Raji (cell line): Measurements from ENCODE around the gene TCHP.

Experiments
- POLR2A ChIP-seq: IDR thresholded peaks from 2 replicates; pipeline ENCODE4 v1.6.1; 2011; ENCODE audit warnings: low read depth, low read length, control low read depth; ENCODE audit not compliant: insufficient read depth

Gene TCHP

DNA sequence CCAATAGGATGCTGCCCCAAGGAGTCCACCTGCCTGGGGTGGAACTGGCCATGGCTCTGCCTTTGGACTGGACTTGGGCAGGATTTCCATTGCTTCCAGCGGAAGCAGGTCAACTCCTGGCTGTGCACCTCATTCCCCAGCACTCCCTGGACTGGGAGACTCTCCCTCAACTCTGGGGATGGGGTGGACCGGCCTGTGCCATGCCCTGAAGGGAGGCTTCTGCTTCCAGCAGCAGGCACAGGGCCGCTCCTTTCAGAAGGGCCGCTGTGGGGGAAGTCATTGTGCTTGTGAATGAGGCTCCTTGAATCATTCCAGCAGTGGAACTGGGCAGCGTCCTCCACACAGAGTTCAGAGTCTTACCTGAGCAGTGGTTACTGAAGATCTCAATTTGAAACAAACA is 23.0 kb downstream of the TCHP start:
- no peak for TF ChIP-seq POLR2A

DNA sequence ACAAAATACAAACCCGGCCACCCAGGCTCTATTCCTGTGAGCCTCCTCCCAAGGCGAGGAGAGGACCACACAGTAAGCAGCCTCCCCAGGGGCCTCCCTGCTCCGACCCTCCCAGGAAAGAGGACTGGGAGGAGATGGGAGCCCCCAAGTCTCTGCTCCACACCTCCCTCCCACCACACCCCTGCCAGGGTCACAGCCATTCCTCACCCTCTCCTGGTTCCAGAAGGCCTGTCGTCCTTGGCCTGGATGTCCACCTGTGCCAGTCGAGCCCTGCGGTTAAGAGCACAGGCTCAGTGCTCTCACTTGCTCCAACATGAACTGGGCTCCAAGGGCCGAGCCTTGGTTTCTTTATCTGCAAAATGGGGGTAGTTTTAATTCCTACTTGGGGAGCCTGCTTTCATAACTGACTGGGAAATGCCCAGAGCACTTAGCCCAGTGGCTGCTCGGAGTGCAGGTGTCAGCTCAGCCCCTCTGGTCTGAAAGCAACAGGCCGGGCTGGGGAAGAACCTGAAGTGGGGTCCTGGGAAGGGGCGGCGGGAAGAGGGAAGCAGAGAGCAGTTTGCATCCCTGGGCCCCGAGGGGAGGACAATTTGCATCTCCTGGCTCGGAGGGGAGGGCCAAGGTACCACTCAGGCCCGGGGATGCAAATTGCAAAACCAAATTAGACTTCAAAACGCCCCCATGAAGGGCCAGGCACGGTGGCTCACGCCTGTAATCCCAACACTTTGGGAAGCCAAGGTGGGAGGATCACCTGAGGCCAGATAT is 23.6 kb downstream of the TCHP start:
- no peak for TF ChIP-seq POLR2A

DNA sequence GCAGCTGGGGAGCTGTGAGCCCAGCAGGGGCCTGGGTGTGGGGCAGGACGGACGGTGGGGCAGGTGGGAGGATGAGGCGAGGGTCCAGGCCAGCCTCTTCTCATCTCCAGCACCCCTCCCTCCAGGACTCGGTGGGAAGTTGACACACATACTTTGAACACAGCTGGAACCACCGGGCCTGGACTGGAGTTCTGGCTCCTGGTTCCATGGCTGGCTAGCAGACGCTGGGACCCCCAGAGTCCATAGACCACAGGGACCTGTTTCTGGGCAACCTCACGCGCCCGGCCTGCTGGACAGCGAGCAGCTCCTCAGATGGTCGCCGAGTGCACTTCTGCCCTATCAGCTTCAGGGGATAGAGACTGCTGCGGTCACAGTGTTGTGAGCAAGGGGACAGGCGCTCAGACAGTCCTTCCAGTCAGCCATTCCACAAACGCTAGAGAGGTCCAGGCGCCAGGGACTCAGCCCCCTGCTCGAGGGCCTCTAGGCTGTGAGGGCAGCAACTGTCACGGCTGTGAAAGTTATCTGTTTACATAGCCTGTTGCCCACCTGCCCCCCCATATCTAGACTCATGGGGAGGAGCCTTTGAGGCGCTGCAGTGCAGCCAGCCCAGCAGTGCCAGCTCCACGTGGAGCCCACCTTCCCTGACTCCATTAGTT is 25.2 kb downstream of the TCHP start:
- TF ChIP-seq POLR2A: no peak

DNA sequence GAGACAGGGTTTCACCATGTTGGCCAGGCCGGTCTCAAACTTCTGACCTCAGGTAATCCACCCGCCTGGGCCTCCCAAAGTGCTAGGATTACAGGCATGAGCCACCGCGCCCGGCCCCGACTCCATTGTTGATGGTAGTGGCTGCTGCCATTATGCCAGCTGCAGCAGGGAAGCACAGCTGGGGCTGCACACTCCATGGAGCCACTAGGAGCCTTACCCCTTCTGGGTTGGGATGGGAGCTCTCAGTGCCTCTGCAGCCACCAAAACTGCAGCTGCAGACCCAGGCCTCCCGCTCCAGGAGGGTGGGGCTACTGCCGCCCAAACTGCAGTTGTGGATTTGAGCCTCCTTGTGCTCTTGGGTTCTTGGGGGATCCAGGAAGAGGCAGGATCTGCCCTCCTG is 25.9 kb downstream of the TCHP start:
- TF ChIP-seq POLR2A: no peak

DNA sequence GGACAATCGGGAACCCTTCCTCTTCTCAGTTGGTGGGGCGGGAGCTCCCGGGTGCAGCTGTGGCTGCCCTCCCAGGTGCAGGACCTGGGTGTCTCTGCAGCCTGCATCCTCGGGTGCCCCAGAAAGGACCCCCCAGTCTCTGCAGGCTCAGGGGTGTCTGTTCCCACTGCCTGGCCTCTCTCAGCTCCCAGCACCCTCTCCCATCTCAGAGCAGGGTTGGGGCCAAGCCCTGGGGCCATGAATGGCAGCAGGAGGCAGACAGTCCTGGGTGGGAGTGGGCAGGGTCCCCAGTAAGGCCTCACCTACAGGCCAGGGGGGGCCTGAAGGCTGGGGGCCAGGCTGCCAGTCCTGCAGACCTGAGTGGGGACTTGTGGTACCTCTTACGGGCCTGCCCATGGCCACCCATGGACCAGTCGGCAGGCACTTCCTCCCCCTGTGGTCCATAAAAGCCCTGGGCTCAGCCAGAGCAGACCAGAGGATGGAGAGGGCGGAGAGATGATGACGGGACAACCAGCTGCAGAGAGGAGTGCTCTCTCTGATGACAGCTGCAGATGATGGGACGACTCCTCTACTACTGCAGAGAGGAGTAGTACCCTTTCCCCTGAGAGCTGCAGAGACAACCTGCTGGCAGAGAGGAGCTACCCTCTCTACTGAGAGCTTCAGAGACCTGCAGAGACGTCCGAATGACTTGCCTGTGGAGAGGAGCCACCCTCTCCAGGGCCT is 26.6 kb downstream of the TCHP start:
- no peak for TF ChIP-seq POLR2A

DNA sequence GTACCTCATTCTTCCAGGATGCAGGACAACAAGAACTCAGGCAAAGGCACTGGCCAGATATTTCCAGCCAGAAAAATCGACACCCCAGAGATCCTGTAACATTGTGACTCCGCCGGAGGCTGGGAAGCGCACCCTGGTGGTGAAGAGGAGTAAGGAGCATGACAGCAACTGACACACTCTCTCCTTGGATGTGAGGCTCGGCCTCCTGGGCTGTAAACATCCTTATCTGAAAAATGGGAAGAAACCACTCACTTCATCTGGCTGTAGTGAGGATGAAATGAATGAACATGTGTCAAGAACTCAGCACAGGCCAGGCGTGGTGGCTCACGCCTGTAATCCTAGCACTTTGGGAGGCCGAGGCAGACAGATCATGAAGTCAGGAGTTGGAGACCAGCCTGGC is 27.5 kb downstream of the TCHP start:
- TF ChIP-seq POLR2A: no peak

DNA sequence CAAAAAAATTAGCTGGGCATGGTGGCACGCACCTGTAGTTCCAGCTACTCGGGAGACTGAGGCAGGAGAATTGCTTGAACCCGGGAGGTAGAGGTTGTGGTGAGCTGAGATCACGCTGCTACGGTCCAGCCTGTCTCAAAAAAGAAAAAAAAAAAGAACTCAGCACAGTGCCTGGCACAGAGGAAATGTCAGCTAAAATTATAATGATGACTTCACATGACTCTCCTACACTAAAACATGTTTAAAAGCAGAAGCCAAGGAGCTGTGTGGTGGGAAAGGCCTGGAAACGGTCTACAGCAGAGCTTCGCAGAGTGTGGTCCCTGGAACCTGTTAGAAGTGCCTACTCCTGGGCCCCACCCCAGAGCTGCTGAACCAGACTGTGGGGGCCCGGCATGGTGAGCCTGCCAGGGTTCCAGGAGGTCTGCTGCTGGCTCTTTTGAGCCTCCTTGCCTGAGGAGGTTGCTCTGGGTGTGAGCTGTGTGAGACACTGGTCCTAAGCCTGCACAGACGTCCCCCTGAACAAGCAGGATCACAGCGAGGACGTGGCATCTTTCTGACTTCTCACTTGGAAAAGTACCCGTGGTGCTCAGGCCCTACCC is 28.1 kb downstream of the TCHP start:
- TF ChIP-seq POLR2A: no peak

DNA sequence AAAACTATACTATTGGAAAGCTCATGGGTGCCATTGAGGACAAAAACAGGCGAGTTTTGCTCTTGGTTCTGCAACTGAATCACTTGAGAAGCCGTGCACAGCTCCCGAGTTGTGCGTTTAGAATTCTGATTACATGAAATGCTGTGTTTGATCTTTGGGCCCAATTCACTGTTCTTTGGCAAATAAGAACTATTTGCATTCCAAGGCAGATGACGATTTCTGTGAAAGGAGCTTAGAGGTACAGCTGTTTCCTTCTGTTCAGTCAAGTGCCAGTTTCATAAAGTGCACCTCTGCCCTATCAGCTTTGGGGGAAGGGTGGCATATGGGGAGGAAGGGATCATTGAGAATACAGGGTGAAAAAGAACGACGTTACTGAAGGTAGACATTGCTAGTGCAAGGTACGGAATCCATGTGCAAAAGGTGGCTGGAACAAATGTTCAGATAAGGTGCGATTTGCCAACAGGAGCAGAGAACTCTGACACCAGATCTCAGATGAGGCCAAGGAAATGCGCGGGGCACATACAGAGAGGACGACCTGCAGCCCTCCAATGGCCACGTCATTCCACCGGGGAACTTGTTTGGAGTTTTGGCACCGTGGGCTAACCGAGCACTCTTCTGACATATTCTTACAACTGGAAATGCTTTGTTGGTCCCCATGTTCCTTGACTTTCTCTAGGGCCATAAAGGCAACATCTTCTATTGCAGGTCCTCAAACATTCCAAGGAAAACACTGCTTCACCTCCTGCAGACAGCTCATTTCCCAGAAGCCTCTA is 30.1 kb downstream of the TCHP start:
- TF ChIP-seq POLR2A: no peak

DNA sequence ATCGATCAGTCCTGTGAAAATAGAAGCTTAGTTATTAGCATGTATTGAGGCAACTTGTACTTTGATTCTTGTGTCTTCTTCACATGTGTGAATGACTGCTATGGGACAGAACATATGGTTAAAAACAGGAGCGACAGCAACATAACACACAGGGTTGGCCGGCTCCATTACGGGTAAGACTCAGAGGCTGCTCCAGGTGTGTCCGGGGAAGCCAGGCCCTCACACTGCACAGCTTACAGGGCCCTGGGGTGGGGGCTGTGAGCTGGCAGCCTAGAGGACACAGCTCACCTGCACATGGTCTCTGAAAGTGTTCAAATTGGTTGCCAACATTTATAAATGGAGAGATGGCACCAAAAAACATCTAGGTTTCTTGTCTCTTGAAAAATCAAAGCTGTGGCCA is 31.1 kb downstream of the TCHP start:
- no peak for TF ChIP-seq POLR2A

DNA sequence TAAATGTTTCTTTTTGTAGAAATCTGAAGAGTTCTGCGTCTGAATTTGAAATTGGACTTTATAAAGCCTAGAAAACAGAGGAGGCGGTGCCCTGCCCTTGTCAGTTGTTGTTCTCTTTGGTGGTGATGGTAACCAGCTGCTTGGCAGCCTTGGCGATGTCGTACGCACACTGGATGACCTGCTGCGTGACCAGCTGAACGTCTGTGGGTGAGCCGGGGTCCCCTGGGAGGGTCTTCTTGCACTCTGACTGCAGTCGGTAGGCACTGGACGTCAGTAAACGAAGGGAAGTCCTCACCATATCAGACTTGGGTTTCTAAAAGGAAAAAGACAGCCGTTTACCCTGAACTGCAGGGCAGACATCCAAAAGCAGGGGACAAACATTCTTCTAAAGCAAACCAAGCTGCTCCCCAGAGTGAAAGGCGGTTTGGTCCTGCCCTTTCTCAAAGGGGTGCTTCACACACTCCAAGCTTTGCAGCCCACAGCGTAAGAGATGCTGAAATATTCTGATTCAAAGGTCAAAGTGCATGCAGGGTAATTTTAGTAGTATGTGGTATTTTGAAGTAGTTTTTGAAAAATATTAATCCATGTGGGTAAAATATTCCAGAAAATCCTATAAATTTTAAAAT is 32.9 kb downstream of the TCHP start:
- no peak for TF ChIP-seq POLR2A

DNA sequence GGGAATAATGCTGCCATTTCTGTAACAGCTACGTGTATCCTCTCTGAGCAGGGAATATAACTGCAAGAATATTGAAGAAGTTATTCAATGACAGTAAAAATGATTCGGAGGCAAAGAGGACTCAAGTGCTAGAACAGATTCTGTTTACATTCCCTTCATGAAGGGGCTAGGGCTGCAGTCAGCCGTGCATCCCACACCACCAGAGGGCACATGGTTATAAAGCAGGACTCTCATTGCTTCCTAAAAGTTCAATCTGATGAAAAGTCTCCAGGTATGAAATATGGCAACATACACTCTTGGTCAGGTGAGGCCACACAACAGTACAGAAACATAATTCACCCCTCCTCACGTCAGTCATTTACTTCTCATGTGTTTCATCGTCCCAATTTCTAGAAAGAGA is 34.0 kb downstream of the TCHP start:
- no peak for TF ChIP-seq POLR2A

DNA sequence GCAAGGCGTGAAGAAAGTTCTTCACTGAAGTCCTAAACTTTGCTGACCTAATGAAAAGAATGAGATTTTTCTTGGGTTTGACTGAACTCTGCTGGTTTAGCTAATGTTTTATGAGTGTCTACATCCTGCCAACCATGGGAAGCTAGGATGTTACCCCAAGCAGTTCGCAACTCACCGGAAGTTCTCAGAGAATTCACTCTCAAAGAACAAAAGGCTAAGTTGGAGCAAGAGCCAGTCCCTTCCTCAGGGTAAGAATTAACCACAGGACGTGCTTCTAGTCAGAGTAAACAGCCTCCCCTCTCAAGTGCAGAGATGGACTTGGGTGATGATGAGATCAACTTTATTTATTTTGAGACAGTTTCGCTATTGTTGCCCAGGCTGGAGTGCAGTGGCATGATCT is 37.3 kb downstream of the TCHP start:
- TF ChIP-seq POLR2A: no peak

DNA sequence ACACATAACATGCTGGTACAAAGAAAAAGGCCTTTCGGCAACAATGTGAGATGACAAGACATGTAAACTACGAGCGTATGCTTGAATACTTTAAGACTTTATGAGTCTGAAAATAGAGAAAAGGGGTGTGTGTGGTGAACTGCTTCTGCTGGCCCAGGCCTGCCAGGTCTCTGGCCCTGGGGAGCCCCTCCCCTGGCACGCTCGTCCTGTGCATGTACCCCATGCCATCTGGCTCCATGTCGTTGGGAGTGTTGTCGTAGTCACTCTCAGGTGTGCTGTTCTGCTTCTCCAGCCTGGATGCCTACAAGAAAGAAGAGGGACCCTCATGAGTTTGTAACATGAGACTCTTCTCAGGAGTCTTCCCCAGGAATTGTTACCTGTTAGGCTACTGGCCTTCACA is 38.9 kb downstream of the TCHP start:
- TF ChIP-seq POLR2A: no peak

DNA sequence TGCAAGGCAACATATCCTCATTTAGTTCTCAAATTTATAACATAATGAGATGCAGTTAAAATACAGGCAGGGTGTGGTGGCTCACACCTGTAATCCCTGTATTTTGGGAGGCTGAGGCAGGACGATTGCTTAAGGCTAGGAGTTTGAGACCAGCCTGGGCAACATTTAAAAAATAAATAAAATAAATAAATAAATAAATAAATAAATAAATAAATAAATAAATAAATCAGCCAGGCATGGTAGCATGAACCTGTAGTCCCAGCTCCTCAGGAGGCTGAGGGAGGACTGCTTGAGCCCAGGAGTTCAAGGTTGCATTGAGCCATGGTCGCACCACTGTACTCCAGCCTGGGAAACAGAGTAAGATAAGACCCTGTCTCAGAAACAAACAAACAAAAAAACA is 39.4 kb downstream of the TCHP start:
- no peak for TF ChIP-seq POLR2A
